ENCODE measurements around the gene DCUN1D1.

The DCUN1D1 gene

DNA sequence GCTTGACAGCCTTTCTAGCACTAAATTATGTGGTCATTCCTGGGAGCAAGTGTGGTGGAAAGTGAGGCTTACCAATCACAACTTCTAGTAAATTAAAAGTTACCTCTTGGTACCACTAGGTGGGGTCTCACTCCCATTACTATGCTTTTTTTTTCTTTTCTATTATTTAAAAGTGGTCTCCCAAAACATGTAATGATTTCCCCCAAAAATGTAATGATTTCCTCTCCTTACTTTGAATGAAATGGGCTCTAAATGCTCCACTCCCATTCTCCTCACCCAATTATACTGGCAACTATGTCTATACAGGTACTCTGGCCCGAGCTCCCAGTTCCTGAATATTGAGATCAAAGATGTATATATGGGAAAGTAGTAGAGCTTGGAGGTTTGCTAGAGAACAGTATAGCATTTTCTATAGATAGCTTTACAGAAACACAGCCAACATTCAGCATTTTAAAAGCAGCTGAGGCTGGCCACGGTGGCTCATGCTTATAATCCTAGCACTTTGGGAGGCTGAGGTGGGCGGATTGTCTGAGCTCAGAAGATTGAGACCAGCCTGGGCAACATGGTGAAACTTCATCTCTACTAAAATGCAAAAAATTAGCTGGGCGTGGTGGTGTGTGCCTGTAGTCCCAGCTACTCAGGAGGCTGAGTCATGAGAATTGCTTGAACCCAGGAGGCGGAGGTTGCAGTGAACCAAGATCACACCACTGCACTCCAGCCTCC is 70.9 kb downstream of the DCUN1D1 start:
- no peak for DNase-seq (ENCODE audit: low read depth in 1 of 2, low spot score in 1 of 2)
- H3K27ac ChIP-seq (replicated peaks): no peak overlapping the region

DNA sequence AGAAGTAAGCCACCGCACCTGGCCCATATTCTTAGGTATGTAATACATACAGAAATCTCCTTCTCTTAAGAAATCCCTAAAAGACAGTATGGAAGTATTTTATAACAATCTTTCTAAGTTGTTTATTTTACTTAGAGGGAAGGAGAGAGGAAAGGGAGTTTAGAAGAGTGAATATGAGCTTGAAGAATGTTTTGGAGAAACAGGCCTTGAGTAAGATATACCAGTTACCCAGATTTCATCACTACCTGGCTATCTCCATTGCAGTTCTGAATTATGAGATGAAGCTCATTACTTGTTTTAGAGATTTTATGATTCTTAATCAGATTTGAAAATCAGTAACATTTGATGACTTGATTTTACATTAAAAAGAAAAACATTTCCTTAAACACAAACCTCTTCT is 71.9 kb downstream of the DCUN1D1 start:
- Histone ChIP-seq H3K27me3 (ENCODE audit: insufficient read depth, poor library complexity, severe bottlenecking) (no peaks in the 10 kb centered on the region), H3K4me3 (replicated peaks; ENCODE audit: insufficient read depth, low read length) (no peak overlapping the region), H3K27ac (replicated peaks) (no peak overlapping the region)
- no peak for DNase-seq (ENCODE audit: low read depth in 1 of 2, low spot score in 1 of 2)
- TF ChIP-seq REST (IDR thresholded peaks at IDR 0.05; ENCODE audit: insufficient replicate concordance, low read depth): no peak
- TF ChIP-seq SPI1 (IDR thresholded peaks at IDR 0.05; ENCODE audit: borderline replicate concordance, low read depth): no peak
- TF ChIP-seq GABPA (IDR thresholded peaks at IDR 0.05; ENCODE audit: low read depth): no peak
- TF ChIP-seq POLR2AphosphoS5 (IDR thresholded peaks at IDR 0.05; ENCODE audit: low read depth): no peak
- no peak for TF ChIP-seq CTCF (IDR thresholded peaks at IDR 0.05; ENCODE audit: insufficient read depth, low read length)

More for the DNA sequence above, 70.9 kb downstream of the DCUN1D1 start:
- Histone ChIP-seq H3K27me3 (ENCODE audit: insufficient read depth, poor library complexity, severe bottlenecking) (no peaks in the 10 kb centered on the region), H3K4me3 (replicated peaks; ENCODE audit: insufficient read depth, low read length) (no peak overlapping the region)
- peak; percentile 26 for TF ChIP-seq CTCF (IDR thresholded peaks at IDR 0.05; ENCODE audit: insufficient read depth, low read length)
- no peak for TF ChIP-seq REST (IDR thresholded peaks at IDR 0.05; ENCODE audit: insufficient replicate concordance, low read depth)

- no peak for TF ChIP-seq REST (IDR thresholded peaks at IDR 0.05; ENCODE audit: insufficient replicate concordance, low read depth)
- TF ChIP-seq GABPA (IDR thresholded peaks at IDR 0.05; ENCODE audit: low read depth): no peak
- TF ChIP-seq CTCF (IDR thresholded peaks at IDR 0.05; ENCODE audit: insufficient read depth, low read length): no peak
- no peak for TF ChIP-seq SPI1 (IDR thresholded peaks at IDR 0.05; ENCODE audit: borderline replicate concordance, low read depth)
- TF ChIP-seq POLR2AphosphoS5 (IDR thresholded peaks at IDR 0.05; ENCODE audit: low read depth): no peak
- H3K27me3 ChIP-seq (ENCODE audit: insufficient read depth, poor library complexity, severe bottlenecking): no peaks in the 10 kb centered on the region
- DNase-seq (ENCODE audit: low read depth in 1 of 2, low spot score in 1 of 2): no peak
- H3K4me3 ChIP-seq (replicated peaks; ENCODE audit: insufficient read depth, low read length): no peak overlapping the region
- no peak overlapping the region for H3K27ac ChIP-seq (replicated peaks)
These were observed 74.3 kb downstream of the DCUN1D1 start for GRCh38 chr3:182906036-182906435.
